T-helper 22 cell (primary cell): ENCODE data around the gene TBC1D22B.

Source experiments
- DNase-seq: peaks from one replicate; pipeline ENCODE4 v3.0.0-alpha.2; 2020; ENCODE audit warnings: low read depth

The TBC1D22B gene

GRCh38 chr6:37357288-37357687, 99.7 kb downstream of the TBC1D22B start:
- DNase-seq = no peak

- DNase-seq = no peak
Observed at GRCh38 chr6:37357860-37358259, 100.3 kb downstream of the TBC1D22B start.

DNA sequence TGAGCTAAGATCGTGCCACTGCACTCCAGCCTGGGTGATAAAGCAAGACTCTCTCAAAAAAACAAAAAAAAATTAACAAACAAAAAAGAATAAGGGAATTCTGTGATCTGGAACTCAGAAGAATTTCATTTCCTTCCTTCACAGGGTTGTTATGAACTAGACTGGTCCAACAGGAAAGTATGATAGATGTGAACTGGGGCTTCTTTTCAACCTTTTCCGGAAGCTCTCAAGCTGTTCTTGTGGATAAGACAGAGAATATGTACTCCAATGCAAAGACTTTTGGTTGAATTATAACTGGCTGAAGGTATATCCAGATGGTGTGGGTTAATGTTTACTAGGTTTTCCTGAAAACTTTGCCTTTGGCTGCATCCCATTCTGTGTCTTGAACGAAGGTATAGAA, 101.5 kb downstream of the TBC1D22B start:
- no peak for DNase-seq

GRCh38 chr6:37362101-37362828, 104.7 kb downstream of the TBC1D22B start:
- no peak for DNase-seq

DNA sequence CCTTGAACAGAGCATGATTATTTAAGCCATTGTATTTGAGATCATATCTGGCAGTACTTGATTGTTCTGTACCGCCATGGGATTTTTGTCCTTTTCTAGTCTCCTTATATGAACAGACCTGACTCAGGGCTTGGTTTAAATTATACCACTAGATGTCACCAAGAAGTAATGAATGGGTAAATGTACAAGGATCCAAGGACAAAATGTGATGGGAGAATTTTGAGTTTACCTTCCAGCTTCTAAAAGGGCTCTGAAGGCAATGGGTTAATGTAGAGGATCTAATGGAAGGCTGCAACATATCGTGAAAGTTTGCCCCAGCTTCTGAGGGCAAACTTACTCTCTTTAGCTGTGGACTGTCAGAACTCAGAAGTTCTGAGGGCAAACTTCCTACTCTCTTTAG, 108.2 kb downstream of the TBC1D22B start:
- DNase-seq = no peak

DNA sequence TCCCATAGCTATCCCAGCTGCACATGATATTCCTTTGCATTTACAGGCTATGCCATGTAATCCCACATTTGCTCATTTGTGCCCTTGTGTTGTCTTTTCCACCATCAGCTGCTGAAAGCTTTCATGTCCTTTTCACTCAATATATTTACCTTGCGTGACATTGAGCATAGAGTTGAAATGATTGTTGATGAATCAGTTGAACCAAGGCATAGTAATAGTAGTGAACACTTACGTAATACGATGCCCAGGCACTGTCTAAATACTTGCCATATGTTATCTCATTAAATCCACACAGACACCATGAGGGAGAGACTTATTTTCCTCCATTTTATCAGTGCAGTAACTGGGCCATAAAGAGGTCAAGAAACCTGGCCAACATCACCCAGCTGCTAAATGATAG, 109.3 kb downstream of the TBC1D22B start:
- no peak for DNase-seq

DNA sequence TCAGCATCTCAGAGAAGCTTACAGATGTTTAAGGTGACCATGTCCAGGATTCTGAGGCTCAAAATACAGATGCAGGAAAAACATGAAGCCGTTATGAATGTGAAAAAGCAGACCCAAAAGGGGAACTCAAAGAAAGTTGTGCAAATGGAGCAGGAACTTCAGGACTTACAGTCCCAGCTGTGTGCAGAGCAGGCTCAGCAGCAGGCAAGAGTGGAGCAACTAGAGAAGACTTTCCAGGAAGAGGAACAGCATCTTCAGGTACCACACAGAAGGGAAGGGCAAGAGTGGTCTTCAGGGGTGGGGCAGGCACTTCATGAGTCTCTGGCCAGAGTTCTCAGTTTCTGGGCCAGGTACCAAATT, 111.4 kb downstream of the TBC1D22B start:
- no peak for DNase-seq

GRCh38 chr6:37369321-37370201, 112.0 kb downstream of the TBC1D22B start:
- no peak for DNase-seq

GRCh38 chr6:37371154-37372083, 113.8 kb downstream of the TBC1D22B start:
- DNase-seq = no peak

DNA sequence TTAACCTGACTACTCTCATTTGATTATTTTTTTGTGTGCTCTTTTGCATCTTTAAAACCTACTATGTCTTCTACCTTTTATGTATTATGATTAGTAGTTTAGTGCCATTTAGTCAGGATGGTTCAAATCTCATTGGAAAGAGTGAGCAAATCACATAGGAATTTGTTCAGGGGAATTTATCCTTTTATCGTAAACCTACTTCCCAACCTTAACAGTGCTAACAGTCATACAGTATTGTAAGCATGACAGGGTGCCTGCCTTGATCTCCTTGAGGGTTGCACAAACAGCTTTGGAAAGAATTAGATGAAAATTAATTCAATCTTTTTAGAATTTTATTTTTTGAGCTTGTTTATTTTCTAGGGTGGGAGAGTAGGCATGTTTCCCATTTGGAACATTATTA, 114.5 kb downstream of the TBC1D22B start:
- DNase-seq = no peak

GRCh38 chr6:37373822-37374471, 116.4 kb downstream of the TBC1D22B start:
- no peak for DNase-seq

GRCh38 chr6:37375376-37375775, 117.8 kb downstream of the TBC1D22B start:
- no peak for DNase-seq

DNA sequence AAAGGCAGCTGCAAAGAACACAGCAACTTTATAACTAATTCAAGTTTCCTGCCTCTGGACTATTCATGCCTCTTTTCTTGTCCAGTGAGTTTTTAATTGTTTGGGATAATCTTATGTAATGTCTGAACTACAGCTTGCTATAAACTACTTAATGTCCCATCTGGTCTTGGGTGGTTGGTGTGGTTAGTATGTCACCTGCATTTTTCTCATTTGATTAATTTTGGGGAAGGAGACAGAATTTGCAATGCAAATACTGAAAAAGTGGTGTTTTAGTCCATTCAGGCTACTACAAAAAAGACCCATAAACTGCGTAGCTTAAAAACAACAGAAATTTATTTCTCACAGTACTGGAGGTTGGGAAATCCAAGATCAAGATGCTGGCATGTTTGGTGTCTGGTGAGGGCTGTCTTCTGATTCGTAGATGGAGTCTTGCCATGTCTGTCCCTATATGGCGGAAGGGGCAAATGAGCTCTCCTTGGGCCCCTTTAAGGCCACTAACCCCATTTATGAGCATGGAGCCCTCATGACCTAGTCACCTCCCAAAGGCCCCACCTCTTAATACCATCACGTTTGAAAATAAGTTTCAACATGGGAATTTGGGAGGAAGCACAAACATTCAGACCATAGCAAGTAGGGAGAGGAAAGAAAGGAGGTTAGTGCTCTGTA, 118.6 kb downstream of the TBC1D22B start:
- DNase-seq = no peak

DNA sequence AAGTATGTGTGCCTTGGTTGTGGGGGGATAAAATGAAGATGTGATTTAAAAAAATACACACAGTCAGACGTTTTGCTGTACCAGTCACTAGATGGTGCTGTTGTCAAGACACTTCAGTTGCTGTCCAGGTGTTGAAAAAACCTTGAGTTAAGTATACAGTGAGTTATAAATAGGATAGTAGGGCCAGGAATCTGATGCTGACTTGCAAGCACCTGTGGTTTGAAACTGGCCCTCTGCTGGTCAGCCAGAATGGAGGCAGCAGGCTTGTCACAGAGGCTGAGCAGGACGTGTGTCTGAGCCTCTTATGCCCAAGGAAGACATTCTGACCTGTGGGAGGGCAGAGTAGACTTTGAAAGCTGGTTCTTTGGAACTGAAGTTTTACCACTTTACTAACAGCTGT, 124.0 kb downstream of the TBC1D22B start:
- DNase-seq = no peak
